Measurements from ENCODE around the gene SFXN3. TPM values are rescaled to one million over a fixed set of nuclear protein-coding genes. Genes with fewer than 3 reads are reported as not detected.

SFXN3 gene
- total and polyA plus RNA-seq, 3 donors from 2014 or later, result 38.5 to 125 (median 70.7) TPM

DNA sequence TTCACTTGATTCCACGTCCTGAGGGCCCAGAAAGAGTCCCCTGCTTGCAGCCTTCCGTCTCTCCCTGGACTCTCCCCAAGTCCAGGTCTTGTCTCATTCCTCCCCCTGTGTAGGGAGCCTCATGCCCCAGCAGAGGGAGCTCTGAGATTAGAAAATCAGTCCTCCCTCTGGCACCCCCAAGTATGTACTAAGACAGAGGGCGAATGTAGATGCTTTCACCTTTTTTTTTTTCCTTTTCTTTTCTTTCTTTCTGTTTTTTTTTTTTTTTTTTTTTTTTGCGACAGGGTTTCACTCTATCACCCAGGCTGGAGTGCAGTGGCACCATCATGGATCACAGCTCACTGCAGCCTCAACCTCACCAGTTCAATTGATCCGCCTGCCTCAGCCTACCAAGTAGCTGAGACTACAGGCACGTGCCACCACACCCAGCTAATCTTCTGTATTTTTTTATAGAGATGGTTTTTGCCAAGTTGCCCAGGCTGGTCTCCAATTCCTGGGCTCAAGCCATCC lies 10.3 kb downstream of the SFXN3 start:
- TF ChIP-seq, protein P1, sequence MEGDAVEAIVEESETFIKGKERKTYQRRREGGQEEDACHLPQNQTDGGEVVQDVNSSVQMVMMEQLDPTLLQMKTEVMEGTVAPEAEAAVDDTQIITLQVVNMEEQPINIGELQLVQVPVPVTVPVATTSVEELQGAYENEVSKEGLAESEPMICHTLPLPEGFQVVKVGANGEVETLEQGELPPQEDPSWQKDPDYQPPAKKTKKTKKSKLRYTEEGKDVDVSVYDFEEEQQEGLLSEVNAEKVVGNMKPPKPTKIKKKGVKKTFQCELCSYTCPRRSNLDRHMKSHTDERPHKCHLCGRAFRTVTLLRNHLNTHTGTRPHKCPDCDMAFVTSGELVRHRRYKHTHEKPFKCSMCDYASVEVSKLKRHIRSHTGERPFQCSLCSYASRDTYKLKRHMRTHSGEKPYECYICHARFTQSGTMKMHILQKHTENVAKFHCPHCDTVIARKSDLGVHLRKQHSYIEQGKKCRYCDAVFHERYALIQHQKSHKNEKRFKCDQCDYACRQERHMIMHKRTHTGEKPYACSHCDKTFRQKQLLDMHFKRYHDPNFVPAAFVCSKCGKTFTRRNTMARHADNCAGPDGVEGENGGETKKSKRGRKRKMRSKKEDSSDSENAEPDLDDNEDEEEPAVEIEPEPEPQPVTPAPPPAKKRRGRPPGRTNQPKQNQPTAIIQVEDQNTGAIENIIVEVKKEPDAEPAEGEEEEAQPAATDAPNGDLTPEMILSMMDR (IDR thresholded peaks at IDR 0.05), result peak; percentile 64 to 77 (median 76)
- TF ChIP-seq POLR2A (IDR thresholded peaks at IDR 0.05), result no peak
- WGBS, 2 donors, result 38 to 46% methylated on average over 6 of the region's 6 CpGs
- Histone ChIP-seq H3K27me3 (no peaks in the 10 kb centered on the region), H3K4me3 (no peak overlapping the region), H3K9me3 (no peaks in the 10 kb centered on the region), H3K36me3 (ENCODE audit: low read depth, missing control alignments) (no peaks in the 10 kb centered on the region), H3K27ac (peak overlapping the region; percentile 88 to 89), H3K4me1 (peaks cover 22% of the 10 kb centered on the region)
- intact Hi-C loops (cut with DNase I; ENCODE audit: low total_unique reads), result no loop called here
- peak; percentile 91 for DNase-seq

DNA sequence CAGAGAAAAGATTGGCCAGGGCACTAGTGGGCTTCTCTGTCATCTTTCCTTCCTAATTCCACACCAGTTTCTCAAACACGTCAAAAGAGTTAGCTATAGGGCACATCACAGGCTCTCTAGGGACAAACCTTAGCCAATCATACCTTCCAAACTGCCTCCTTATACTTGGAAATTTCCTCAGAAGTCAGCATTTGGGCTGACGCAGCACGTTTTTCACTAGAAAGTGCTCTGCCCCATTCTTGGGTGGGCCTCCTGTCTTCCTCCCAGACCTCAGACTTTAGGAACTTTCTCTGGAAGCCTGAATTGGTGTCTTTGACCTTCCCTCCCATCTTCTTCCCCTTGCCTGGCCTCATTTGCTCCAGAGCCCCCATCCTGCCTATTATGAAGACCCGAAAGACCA lies 11.1 kb downstream of the SFXN3 start:
- Histone ChIP-seq H3K9me3 (no peaks in the 10 kb centered on the region), H3K27ac (peak overlapping the region; percentile 88 to 89), H3K27me3 (no peaks in the 10 kb centered on the region), H3K36me3 (ENCODE audit: low read depth, missing control alignments) (no peaks in the 10 kb centered on the region), H3K4me3 (peak overlapping the region in 1 of 2 donors; percentile 60), H3K4me1 (peaks cover 22% of the 10 kb centered on the region)
- 52 to 53% methylated on average over 4 of the region's 4 CpGs for WGBS, 2 donors
- intact Hi-C loops (cut with DNase I; ENCODE audit: low total_unique reads), result no loop called here
- no peak for TF ChIP-seq POLR2A (IDR thresholded peaks at IDR 0.05)
- TF ChIP-seq, protein P1 (IDR thresholded peaks at IDR 0.05), result no peak
- no peak for DNase-seq

DNA sequence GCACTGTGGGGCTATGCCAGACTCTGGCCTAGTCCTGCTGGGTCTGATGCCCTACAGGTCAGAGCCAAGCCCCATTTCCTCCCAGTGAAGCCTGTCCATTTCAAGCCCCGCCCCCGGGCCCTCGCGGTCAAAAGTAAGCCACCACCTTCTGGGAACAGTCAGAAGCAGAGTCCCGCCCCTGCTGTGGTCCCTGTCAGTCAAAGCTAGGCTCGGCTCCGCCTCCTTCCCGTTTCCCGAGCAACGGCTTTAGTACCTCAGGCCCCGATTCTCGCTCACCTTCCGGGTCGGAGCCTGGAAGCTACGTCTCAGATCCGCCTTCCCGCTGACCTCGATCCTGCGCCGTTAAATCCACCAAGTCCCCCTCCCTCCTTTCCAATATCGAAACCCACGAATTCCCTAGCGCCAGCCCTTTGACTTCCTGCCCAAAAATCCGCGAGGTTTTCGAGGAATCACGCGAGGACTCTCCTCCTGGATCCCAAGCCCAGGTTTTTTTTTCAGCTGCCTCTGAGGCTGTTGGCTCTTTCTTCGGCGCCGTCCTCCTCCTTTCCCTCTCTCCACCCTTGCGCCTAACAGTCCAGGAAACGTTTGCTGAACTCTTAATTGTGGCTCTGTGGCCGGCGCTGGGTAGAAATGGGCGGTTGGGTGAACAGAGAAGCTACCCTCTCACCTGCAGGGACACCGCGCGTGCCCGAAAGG lies 11.8 kb downstream of the SFXN3 start:
- peaks cover 22% of the 10 kb centered on the region for H3K4me1 ChIP-seq
- peak overlapping the region; percentile 41 to 60 for H3K4me3 ChIP-seq

DNA sequence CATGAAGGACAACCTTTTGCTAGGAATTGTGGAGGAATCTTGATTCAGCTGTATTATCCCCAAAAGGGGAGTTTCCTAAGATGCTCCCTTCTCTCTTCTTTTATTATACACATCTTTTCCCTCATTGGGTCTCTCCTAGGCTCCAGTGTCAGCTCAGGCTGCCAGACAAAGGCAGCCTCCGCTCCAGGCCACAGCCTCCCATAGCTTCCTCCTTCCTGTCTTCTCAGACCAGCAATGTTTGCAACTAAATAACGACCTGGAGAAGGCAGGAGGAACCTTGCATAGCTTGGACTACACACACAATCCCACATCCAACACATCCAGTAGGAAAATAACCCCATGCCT lies 12.3 kb downstream of the SFXN3 start:
- intact Hi-C loops (cut with DNase I; ENCODE audit: low total_unique reads), result no loop called here
- TF ChIP-seq POLR2A (IDR thresholded peaks at IDR 0.05), result no peak
- TF ChIP-seq, protein P1 (IDR thresholded peaks at IDR 0.05), result no peak
- Histone ChIP-seq H3K4me1 (peaks cover 22% of the 10 kb centered on the region), H3K4me3 (peak overlapping the region; percentile 41 to 60), H3K36me3 (ENCODE audit: low read depth, missing control alignments) (no peaks in the 10 kb centered on the region), H3K9me3 (no peaks in the 10 kb centered on the region), H3K27me3 (no peaks in the 10 kb centered on the region), H3K27ac (peak overlapping the region; percentile 88 to 89)
- 0 to 3% methylated on average over 2 of the region's 2 CpGs for WGBS, 2 donors
- DNase-seq, result peak; percentile 29

More for the DNA sequence above, 11.8 kb downstream of the SFXN3 start:
- intact Hi-C loops (cut with DNase I; ENCODE audit: low total_unique reads), result no loop called here
- TF ChIP-seq, protein P1 (IDR thresholded peaks at IDR 0.05), result no peak
- TF ChIP-seq POLR2A (IDR thresholded peaks at IDR 0.05), result no peak
- Histone ChIP-seq H3K36me3 (ENCODE audit: low read depth, missing control alignments) (no peaks in the 10 kb centered on the region), H3K9me3 (no peaks in the 10 kb centered on the region), H3K27me3 (no peaks in the 10 kb centered on the region), H3K27ac (peak overlapping the region; percentile 88 to 89)
- WGBS, 2 donors, result 0 to 1% methylated on average over 35 to 40 of the region's 40 CpGs
- DNase-seq, result peak; percentile 99

DNA sequence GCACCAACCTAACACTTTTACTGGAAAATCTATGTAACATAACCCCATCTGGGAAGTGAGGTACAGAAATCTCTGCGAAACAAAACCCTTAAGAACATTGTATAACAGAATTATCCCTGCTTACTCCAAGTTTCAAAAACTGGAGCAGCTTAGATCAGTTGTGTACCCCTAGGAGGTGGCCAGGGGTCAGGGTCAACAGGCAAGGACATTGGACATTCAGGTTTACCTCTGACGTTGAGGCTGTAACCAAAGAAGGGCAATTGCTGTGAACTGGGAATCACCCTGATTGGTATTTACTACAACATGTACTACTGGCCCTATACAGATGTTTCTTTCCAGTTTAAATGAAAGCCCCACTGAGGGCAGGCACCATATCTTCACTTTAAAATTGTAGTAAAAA lies 13.1 kb downstream of the SFXN3 start:
- TF ChIP-seq, protein P1 (IDR thresholded peaks at IDR 0.05), result no peak
- TF ChIP-seq POLR2A (IDR thresholded peaks at IDR 0.05), result no peak
- H3K27ac ChIP-seq, result peak overlapping the region in 1 of 2 donors; percentile 88

More for the DNA sequence above, 13.1 kb downstream of the SFXN3 start:
- no peak for DNase-seq
- intact Hi-C loops (cut with DNase I; ENCODE audit: low total_unique reads), result no loop called here
- Histone ChIP-seq H3K4me3 (no peak overlapping the region), H3K36me3 (ENCODE audit: low read depth, missing control alignments) (no peaks in the 10 kb centered on the region), H3K9me3 (no peaks in the 10 kb centered on the region), H3K27me3 (no peaks in the 10 kb centered on the region), H3K4me1 (peaks cover 22% of the 10 kb centered on the region)
- WGBS, 2 donors, result 81 to 83% methylated on average over 2 of the region's 2 CpGs

All from testis (tissue), 3 donors.